ENCODE measurements around the gene LAMB4. TPM values are rescaled to one million over a fixed set of nuclear protein-coding genes. Genes with fewer than 3 reads are reported as not detected.

The LAMB4 gene
- total RNA-seq, 2 experiments from 2014 or later: 0.08 to 0.11 TPM

GRCh38 chr7:108171164-108171563, 41.0 kb upstream of the LAMB4 start:
- Mint-ChIP-seq H3K27me3 (no peaks in the 10 kb centered on the region), H3K4me1 (ENCODE audit: low read depth) (no peaks in the 10 kb centered on the region), H3K4me3 (no peak overlapping the region), H3K9me3 (no peaks in the 10 kb centered on the region), H3K36me3 (ENCODE audit: low read depth) (no peaks in the 10 kb centered on the region), H3K27ac (no peak overlapping the region)
- DNase-seq: no peak
- Histone ChIP-seq H3K4me3 (ENCODE audit: low read length) (no peak overlapping the region), H3K9me3 (ENCODE audit: control insufficient read depth in 1 of 2, insufficient read depth in 1 of 2, low read length in 2 of 2) (no peaks in the 10 kb centered on the region), H3K27ac (ENCODE audit: low read depth in 1 of 2, low read length in 2 of 2) (no peak overlapping the region), H3K36me3 (ENCODE audit: insufficient read depth, low read length) (no peaks in the 10 kb centered on the region), H3K27me3 (ENCODE audit: control insufficient read depth in 1 of 2, insufficient read depth in 2 of 2, low read length in 2 of 2) (peaks cover 3 to 5% of the 10 kb centered on the region in 2 experiments), H3K4me1 (ENCODE audit: insufficient read depth, low read length) (no peaks in the 10 kb centered on the region)
- no peak for ATAC-seq (ENCODE audit: poor library complexity)
- TF ChIP-seq, protein P1, sequence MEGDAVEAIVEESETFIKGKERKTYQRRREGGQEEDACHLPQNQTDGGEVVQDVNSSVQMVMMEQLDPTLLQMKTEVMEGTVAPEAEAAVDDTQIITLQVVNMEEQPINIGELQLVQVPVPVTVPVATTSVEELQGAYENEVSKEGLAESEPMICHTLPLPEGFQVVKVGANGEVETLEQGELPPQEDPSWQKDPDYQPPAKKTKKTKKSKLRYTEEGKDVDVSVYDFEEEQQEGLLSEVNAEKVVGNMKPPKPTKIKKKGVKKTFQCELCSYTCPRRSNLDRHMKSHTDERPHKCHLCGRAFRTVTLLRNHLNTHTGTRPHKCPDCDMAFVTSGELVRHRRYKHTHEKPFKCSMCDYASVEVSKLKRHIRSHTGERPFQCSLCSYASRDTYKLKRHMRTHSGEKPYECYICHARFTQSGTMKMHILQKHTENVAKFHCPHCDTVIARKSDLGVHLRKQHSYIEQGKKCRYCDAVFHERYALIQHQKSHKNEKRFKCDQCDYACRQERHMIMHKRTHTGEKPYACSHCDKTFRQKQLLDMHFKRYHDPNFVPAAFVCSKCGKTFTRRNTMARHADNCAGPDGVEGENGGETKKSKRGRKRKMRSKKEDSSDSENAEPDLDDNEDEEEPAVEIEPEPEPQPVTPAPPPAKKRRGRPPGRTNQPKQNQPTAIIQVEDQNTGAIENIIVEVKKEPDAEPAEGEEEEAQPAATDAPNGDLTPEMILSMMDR (IDR thresholded peaks at IDR 0.05): no peak
- POLR2A ChIA-PET: no interaction called here
- intact Hi-C loops (cut with DNase I, micrococcal nuclease): no loop called here
- CTCF ChIA-PET: no interaction called here

GRCh38 chr7:108170251-108170650, 40.1 kb upstream of the LAMB4 start:
- Mint-ChIP-seq H3K27ac (no peak overlapping the region), H3K27me3 (no peaks in the 10 kb centered on the region), H3K4me1 (ENCODE audit: low read depth) (no peaks in the 10 kb centered on the region), H3K4me3 (no peak overlapping the region), H3K9me3 (no peaks in the 10 kb centered on the region), H3K36me3 (ENCODE audit: low read depth) (no peaks in the 10 kb centered on the region)
- DNase-seq (no peak), ATAC-seq (ENCODE audit: poor library complexity) (no peak)
- no peaks in the 10 kb centered on the region for H3K36me3 ChIP-seq (ENCODE audit: insufficient read depth, low read length)
- TF ChIP-seq, protein P1 (IDR thresholded peaks at IDR 0.05): no peak
- H3K9me3 ChIP-seq (ENCODE audit: control insufficient read depth in 1 of 2, insufficient read depth in 1 of 2, low read length in 2 of 2): no peaks in the 10 kb centered on the region
- H3K27ac ChIP-seq (ENCODE audit: low read depth in 1 of 2, low read length in 2 of 2): no peak overlapping the region
- no peak overlapping the region for H3K4me3 ChIP-seq (ENCODE audit: low read length)
- ChIA-PET CTCF (no interaction called here), POLR2A (no interaction called here)
- intact Hi-C loops (cut with DNase I, micrococcal nuclease): no loop called here
- H3K27me3 ChIP-seq (ENCODE audit: control insufficient read depth in 1 of 2, insufficient read depth in 2 of 2, low read length in 2 of 2): peaks cover 3 to 5% of the 10 kb centered on the region in 2 experiments
- no peaks in the 10 kb centered on the region for H3K4me1 ChIP-seq (ENCODE audit: insufficient read depth, low read length)

DNA sequence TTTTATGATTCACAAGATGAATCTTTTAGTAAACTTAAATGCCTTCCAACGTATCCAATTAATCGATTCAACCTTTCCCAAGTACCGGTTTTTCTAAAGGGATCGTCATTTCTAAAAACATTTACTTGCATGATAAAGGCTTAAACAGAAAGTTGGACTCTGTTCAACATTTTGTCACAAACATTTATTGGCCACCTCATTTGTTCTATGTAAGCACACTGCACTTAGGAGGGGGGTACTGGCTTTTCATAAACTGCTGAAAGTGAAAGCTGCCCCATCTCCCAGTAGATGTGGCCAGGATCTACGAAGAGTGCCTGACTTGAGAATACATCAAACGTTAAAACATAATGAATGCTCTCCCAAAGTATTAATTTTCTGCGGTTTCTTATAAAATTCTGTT, 37.3 kb upstream of the LAMB4 start:
- no peak overlapping the region for H3K4me3 Mint-ChIP-seq
- no peak overlapping the region for H3K27ac Mint-ChIP-seq
- ATAC-seq (ENCODE audit: poor library complexity) (no peak), DNase-seq (no peak)
- H3K36me3 ChIP-seq (ENCODE audit: insufficient read depth, low read length): no peaks in the 10 kb centered on the region
- H3K9me3 Mint-ChIP-seq: no peaks in the 10 kb centered on the region
- no peaks in the 10 kb centered on the region for H3K27me3 Mint-ChIP-seq
- no peaks in the 10 kb centered on the region for H3K36me3 Mint-ChIP-seq (ENCODE audit: low read depth)
- no peaks in the 10 kb centered on the region for H3K4me1 ChIP-seq (ENCODE audit: insufficient read depth, low read length)
- POLR2A ChIA-PET: no interaction called here
- TF ChIP-seq, protein P1 (IDR thresholded peaks at IDR 0.05): no peak
- intact Hi-C loops (cut with DNase I, micrococcal nuclease): no loop called here
- H3K27me3 ChIP-seq (ENCODE audit: control insufficient read depth in 1 of 2, insufficient read depth in 2 of 2, low read length in 2 of 2): peaks cover 0 to 3% of the 10 kb centered on the region in 2 experiments
- CTCF ChIA-PET: no interaction called here
- H3K4me3 ChIP-seq (ENCODE audit: low read length): no peak overlapping the region
- no peaks in the 10 kb centered on the region for H3K4me1 Mint-ChIP-seq (ENCODE audit: low read depth)
- no peaks in the 10 kb centered on the region for H3K9me3 ChIP-seq (ENCODE audit: control insufficient read depth in 1 of 2, insufficient read depth in 1 of 2, low read length in 2 of 2)
- no peak overlapping the region for H3K27ac ChIP-seq (ENCODE audit: low read depth in 1 of 2, low read length in 2 of 2)
